SK-N-SH treated with all-trans-retinoic acid at 6 μM for 48 hours (cell line): ENCODE results near the gene MIA3.

Experiments
- ATAC-seq: fragments of 200-7000 bp; cut with Tn5 transposase; 3 replicates; pipeline ENCODE4 v1.9.1; 2020; ENCODE audit warnings: mild to moderate bottlenecking, moderate library complexity
- ARNTL ChIP-seq: fragments of 450-650 bp; formaldehyde crosslinking; IDR thresholded peaks from 2 replicates; pipeline ENCODE4 v1.5.0; 2020; ENCODE audit warnings: low read depth, mild to moderate bottlenecking, moderate library complexity, borderline replicate concordance
- CSDC2 ChIP-seq: fragments of 250-450 bp; sonication (Bioruptor Pico); IDR thresholded peaks from 2 replicates; pipeline ENCODE4 v1.5.0; 2020; ENCODE audit warnings: mild to moderate bottlenecking, moderate library complexity
- GLIS3 ChIP-seq: fragments of 250-450 bp; sonication (Bioruptor Pico); IDR thresholded peaks from 2 replicates; pipeline ENCODE4 v1.5.0; 2020; ENCODE audit warnings: mild to moderate bottlenecking, moderate library complexity
- OSR1 ChIP-seq: fragments of 250-450 bp; sonication (Bioruptor Pico); IDR thresholded peaks from 2 replicates; pipeline ENCODE4 v1.8.0; 2022; ENCODE audit warnings: moderate library complexity, mild to moderate bottlenecking, inconsistent platforms
- PPARA ChIP-seq: fragments of 250-450 bp; sonication (Bioruptor Pico); IDR thresholded peaks from 2 replicates; pipeline ENCODE4 v1.5.0; 2020; ENCODE audit warnings: mild to moderate bottlenecking, borderline replicate concordance
- RARB ChIP-seq: fragments of 250-450 bp; sonication (Bioruptor Pico); IDR thresholded peaks from 2 replicates; pipeline ENCODE4 v1.8.0; 2021; ENCODE audit warnings: mild to moderate bottlenecking, moderate library complexity
- SNAI2 ChIP-seq: fragments of 250-450 bp; sonication (Bioruptor Pico); IDR thresholded peaks from 2 replicates; pipeline ENCODE4 v1.5.0; 2020; ENCODE audit warnings: mild to moderate bottlenecking, moderate library complexity
- TCF4 ChIP-seq: fragments of 250-450 bp; sonication (Bioruptor Pico); IDR thresholded peaks from 2 replicates; pipeline ENCODE4 v1.8.0; 2021; ENCODE audit warnings: mild to moderate bottlenecking, moderate library complexity, borderline replicate concordance
- TOX ChIP-seq: fragments of 250-450 bp; sonication (Bioruptor Pico); IDR thresholded peaks from 2 replicates; pipeline ENCODE4 v1.8.0; 2021; ENCODE audit warnings: mild to moderate bottlenecking, moderate library complexity, borderline replicate concordance
- ZFP3 ChIP-seq: fragments of 250-450 bp; sonication (Bioruptor Pico); IDR thresholded peaks from 2 replicates; pipeline ENCODE4 v1.5.0; 2020; ENCODE audit warnings: mild to moderate bottlenecking, moderate library complexity
- ZFP30 ChIP-seq: fragments of 450-650 bp; formaldehyde crosslinking; IDR thresholded peaks from 2 replicates; pipeline ENCODE4 v1.5.0; 2022; ENCODE audit warnings: mild to moderate bottlenecking, moderate library complexity
- ZNF70 ChIP-seq: fragments of 450-650 bp; formaldehyde crosslinking; IDR thresholded peaks from 2 replicates; pipeline ENCODE4 v1.5.0; 2020; ENCODE audit warnings: mild to moderate bottlenecking, moderate library complexity
- ZNF8 ChIP-seq: fragments of 450-650 bp; formaldehyde crosslinking; IDR thresholded peaks from 2 replicates; pipeline ENCODE4 v1.5.0; 2020; ENCODE audit warnings: mild to moderate bottlenecking, moderate library complexity
- TF ChIP-seq, protein P1 (sequence below): fragments of 250-450 bp; sonication (Bioruptor Pico); IDR thresholded peaks from 2 replicates; pipeline ENCODE4 v1.8.0; 2021; ENCODE audit warnings: low read depth, mild to moderate bottlenecking, moderate library complexity, borderline replicate concordance
- TF ChIP-seq, protein P2 (sequence below): fragments of 250-450 bp; sonication (Bioruptor Pico); IDR thresholded peaks from 2 replicates; pipeline ENCODE4 v1.5.1; 2021; ENCODE audit warnings: mild to moderate bottlenecking, moderate library complexity
- TF ChIP-seq, protein P3 (sequence below): fragments of 250-450 bp; sonication (Bioruptor Pico); IDR thresholded peaks from 2 replicates; pipeline ENCODE4 v1.5.0; 2020; ENCODE audit warnings: mild to moderate bottlenecking, moderate library complexity
- TF ChIP-seq, protein P4 (sequence below): fragments of 250-450 bp; sonication (Bioruptor Pico); IDR thresholded peaks from 2 replicates; pipeline ENCODE4 v1.5.1; 2020; ENCODE audit warnings: low read depth, mild to moderate bottlenecking, moderate library complexity

MIA3 gene, protein sequence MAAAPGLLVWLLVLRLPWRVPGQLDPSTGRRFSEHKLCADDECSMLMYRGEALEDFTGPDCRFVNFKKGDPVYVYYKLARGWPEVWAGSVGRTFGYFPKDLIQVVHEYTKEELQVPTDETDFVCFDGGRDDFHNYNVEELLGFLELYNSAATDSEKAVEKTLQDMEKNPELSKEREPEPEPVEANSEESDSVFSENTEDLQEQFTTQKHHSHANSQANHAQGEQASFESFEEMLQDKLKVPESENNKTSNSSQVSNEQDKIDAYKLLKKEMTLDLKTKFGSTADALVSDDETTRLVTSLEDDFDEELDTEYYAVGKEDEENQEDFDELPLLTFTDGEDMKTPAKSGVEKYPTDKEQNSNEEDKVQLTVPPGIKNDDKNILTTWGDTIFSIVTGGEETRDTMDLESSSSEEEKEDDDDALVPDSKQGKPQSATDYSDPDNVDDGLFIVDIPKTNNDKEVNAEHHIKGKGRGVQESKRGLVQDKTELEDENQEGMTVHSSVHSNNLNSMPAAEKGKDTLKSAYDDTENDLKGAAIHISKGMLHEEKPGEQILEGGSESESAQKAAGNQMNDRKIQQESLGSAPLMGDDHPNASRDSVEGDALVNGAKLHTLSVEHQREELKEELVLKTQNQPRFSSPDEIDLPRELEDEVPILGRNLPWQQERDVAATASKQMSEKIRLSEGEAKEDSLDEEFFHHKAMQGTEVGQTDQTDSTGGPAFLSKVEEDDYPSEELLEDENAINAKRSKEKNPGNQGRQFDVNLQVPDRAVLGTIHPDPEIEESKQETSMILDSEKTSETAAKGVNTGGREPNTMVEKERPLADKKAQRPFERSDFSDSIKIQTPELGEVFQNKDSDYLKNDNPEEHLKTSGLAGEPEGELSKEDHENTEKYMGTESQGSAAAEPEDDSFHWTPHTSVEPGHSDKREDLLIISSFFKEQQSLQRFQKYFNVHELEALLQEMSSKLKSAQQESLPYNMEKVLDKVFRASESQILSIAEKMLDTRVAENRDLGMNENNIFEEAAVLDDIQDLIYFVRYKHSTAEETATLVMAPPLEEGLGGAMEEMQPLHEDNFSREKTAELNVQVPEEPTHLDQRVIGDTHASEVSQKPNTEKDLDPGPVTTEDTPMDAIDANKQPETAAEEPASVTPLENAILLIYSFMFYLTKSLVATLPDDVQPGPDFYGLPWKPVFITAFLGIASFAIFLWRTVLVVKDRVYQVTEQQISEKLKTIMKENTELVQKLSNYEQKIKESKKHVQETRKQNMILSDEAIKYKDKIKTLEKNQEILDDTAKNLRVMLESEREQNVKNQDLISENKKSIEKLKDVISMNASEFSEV (N-terminal part only)

DNA sequence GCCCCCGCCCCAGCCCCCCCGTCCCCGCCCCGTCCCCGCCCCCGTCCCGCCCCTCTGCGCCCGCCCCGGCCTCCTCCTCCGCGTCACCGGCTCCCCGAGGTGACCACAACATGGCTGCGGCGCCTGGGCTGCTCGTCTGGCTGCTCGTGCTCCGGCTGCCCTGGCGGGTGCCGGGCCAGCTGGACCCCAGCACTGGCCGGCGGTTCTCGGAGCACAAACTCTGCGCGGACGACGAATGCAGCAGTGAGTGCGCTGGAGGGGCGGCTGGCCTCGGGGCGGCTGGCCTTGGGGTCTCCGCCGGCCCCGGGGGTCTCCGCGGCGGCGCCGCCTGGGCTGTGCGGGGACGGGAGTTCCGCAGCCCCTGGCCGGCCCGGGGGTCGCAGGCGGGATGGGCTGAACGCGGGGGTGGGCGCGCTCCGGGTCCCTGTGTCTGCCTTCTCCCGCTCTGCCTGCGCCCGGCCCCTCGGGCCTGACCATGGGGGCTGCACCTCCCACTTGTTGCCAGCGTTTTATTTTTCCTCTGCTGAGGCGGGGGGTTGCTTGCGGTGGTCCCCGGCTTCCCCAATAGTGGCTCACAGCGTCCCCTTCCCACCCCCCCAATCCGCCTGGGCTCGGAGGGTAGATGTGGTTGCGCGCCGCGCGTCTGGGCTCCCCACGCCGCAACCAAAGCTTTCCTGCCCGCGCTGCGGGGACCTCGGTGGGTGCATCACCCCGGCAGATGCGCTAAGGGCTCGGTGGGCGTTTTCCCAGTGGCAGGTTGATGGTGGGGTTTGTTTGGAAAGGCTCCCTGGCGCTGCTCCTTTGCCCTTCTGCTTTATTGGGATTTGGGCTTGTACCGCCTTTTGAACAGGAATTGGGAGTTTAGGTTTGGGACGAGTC lies at the start of gene MIA3:
MIA3 (plus strand) TSS at position 97 of the 879 bp plus-strand sequence; CDS start at position 111, 14 bp downstream.
- ATAC-seq, result peak; percentile 62
- no peak for TF ChIP-seq CSDC2 (CRISPR knock-in tag)
- TF ChIP-seq, protein P1, sequence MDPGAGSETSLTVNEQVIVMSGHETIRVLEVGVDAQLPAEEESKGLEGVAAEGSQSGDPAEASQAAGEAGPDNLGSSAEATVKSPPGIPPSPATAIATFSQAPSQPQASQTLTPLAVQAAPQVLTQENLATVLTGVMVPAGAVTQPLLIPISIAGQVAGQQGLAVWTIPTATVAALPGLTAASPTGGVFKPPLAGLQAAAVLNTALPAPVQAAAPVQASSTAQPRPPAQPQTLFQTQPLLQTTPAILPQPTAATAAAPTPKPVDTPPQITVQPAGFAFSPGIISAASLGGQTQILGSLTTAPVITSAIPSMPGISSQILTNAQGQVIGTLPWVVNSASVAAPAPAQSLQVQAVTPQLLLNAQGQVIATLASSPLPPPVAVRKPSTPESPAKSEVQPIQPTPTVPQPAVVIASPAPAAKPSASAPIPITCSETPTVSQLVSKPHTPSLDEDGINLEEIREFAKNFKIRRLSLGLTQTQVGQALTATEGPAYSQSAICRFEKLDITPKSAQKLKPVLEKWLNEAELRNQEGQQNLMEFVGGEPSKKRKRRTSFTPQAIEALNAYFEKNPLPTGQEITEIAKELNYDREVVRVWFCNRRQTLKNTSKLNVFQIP, result no peak
- TF ChIP-seq, protein P2, sequence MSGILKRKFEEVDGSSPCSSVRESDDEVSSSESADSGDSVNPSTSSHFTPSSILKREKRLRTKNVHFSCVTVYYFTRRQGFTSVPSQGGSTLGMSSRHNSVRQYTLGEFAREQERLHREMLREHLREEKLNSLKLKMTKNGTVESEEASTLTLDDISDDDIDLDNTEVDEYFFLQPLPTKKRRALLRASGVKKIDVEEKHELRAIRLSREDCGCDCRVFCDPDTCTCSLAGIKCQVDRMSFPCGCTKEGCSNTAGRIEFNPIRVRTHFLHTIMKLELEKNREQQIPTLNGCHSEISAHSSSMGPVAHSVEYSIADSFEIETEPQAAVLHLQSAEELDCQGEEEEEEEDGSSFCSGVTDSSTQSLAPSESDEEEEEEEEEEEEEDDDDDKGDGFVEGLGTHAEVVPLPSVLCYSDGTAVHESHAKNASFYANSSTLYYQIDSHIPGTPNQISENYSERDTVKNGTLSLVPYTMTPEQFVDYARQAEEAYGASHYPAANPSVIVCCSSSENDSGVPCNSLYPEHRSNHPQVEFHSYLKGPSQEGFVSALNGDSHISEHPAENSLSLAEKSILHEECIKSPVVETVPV (CRISPR knock-in tag), result no peak
- TF ChIP-seq ZFP30 (CRISPR knock-in tag), result no peak
- TF ChIP-seq, protein P3, sequence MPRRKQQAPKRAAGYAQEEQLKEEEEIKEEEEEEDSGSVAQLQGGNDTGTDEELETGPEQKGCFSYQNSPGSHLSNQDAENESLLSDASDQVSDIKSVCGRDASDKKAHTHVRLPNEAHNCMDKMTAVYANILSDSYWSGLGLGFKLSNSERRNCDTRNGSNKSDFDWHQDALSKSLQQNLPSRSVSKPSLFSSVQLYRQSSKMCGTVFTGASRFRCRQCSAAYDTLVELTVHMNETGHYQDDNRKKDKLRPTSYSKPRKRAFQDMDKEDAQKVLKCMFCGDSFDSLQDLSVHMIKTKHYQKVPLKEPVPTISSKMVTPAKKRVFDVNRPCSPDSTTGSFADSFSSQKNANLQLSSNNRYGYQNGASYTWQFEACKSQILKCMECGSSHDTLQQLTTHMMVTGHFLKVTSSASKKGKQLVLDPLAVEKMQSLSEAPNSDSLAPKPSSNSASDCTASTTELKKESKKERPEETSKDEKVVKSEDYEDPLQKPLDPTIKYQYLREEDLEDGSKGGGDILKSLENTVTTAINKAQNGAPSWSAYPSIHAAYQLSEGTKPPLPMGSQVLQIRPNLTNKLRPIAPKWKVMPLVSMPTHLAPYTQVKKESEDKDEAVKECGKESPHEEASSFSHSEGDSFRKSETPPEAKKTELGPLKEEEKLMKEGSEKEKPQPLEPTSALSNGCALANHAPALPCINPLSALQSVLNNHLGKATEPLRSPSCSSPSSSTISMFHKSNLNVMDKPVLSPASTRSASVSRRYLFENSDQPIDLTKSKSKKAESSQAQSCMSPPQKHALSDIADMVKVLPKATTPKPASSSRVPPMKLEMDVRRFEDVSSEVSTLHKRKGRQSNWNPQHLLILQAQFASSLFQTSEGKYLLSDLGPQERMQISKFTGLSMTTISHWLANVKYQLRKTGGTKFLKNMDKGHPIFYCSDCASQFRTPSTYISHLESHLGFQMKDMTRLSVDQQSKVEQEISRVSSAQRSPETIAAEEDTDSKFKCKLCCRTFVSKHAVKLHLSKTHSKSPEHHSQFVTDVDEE (CRISPR knock-in tag), result no peak
- TF ChIP-seq SNAI2 (CRISPR knock-in tag), result no peak
- TF ChIP-seq ZNF70 (CRISPR knock-in tag), result no peak
- TF ChIP-seq TCF4, result no peak

DNA sequence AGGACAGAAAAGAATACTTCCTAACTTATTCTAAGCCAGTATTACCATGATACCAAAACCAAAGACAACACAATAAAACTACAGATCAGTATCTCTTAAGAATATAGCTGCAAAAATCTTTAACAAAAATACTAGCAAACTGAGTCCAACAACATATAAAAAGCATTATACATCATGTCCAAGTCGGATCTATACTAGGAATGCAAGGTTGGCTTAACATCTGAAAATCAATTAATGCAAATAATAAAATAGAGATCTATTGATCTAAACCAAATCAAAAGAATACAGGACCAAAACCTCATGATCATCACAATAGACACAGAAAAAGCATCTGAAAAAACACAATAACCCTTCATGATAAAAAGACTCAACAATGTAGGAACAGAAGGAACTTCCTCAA lies 47.1 kb upstream of the MIA3 start:
- no peak for ATAC-seq
- TF ChIP-seq, protein P3 (CRISPR knock-in tag), result no peak
- TF ChIP-seq TCF4, result no peak
- TF ChIP-seq GLIS3 (CRISPR knock-in tag), result no peak
- TF ChIP-seq TOX (CRISPR knock-in tag), result no peak
- TF ChIP-seq, protein P1, result no peak
- TF ChIP-seq ARNTL, result no peak
- TF ChIP-seq ZFP3 (CRISPR knock-in tag), result no peak
- TF ChIP-seq PPARA (CRISPR knock-in tag), result no peak
- no peak for TF ChIP-seq RARB (CRISPR knock-in tag)
- TF ChIP-seq, protein P2 (CRISPR knock-in tag), result no peak
- TF ChIP-seq OSR1 (CRISPR knock-in tag), result no peak
- no peak for TF ChIP-seq CSDC2 (CRISPR knock-in tag)
- TF ChIP-seq, protein P4, sequence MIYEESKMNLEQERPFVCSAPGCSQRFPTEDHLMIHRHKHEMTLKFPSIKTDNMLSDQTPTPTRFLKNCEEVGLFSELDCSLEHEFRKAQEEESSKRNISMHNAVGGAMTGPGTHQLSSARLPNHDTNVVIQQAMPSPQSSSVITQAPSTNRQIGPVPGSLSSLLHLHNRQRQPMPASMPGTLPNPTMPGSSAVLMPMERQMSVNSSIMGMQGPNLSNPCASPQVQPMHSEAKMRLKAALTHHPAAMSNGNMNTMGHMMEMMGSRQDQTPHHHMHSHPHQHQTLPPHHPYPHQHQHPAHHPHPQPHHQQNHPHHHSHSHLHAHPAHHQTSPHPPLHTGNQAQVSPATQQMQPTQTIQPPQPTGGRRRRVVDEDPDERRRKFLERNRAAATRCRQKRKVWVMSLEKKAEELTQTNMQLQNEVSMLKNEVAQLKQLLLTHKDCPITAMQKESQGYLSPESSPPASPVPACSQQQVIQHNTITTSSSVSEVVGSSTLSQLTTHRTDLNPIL (CRISPR knock-in tag), result no peak
- TF ChIP-seq ZNF70 (CRISPR knock-in tag), result no peak
- no peak for TF ChIP-seq ZNF8
